GM18520 (cell line): ENCODE measurements around the gene ARHGAP1.

Experiments used
- ATAC-seq: cut with Tn5 transposase; IDR thresholded peaks from one replicate; pipeline ENCODE4 v1.9.1; 2021; ENCODE audit not compliant: unreplicated experiment

The ARHGAP1 gene

DNA sequence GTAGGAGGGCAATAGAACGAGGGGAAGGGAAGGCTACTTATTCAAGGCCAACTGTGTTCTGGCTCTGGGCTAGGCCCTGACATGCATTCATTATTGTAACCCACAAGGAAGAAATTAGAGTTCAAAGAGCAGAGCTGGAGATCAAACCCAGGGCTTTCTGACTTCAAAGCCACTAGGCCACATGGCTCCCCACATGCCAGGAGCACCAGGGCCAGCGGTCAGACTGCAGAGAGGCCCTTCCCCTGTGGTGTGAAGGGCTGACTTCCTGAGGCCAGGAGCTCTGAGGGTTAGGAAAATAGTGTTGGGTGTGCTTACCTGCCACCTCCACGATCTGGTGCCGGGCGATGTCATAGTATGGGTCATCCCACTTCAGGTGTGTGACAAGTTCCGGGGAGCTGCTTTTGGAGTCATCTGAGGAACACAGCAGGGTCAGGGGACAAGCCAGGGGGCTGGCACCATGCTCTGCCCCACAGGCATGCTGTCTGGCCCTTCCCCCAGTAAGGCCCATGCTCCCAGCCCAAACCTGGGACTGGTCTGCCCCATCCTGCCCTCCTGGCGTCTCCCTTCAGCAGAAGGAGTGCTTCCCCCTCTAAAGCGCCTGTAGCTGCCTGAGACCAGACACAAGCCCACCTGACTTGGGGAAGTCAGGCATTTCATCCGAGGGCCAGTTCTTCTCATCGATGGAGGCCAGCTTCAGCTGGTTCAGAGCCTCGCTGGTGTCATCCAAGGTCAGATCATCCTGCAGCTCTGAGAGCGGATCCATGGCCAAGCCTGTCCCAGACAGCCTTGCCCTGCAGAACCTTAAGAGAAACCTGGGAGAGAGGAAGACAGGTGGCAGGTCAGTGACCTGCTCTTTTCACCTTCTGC is 4.8 kb downstream of the ARHGAP1 start:
- ATAC-seq, result no peak

DNA sequence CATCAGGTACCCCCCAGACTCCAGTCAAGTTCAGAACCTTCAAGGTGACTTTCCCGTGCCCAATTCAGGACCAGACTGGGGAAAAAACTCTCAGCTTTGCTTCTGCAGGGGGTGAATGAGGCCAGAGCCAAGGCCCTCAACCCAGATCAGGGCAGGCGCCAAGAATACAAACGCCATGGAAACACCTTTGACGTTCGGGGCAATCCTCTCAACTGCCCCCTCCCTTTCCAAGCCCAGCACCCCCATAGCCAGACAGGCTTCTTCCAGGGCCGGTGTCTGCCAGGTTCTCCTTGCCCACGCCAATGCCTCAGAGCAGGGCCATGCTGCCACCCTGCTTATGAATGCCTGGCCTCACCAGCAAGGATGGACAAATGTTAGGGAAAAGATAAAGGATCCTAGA is 5.8 kb downstream of the ARHGAP1 start:
- ATAC-seq, result no peak

DNA sequence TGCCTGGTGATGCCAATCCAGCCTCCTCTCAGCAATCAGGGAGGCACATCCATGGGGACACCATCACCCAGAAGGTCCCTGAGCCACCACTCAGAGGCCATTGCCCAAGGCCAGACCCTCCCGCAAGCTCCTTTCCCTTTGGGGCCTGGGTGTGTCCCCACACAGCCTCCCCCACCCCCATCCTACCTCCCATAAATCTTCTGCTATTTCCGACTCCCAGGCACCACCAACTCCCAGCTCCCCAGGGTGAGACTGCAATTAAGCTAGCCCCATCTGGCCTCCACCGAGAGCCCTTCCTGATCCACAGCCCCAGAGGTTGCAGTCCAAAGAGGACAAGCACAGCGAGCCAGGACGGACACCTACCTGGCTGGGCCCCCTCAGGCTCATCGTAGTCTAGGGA is 6.3 kb downstream of the ARHGAP1 start:
- ATAC-seq, result no peak

DNA sequence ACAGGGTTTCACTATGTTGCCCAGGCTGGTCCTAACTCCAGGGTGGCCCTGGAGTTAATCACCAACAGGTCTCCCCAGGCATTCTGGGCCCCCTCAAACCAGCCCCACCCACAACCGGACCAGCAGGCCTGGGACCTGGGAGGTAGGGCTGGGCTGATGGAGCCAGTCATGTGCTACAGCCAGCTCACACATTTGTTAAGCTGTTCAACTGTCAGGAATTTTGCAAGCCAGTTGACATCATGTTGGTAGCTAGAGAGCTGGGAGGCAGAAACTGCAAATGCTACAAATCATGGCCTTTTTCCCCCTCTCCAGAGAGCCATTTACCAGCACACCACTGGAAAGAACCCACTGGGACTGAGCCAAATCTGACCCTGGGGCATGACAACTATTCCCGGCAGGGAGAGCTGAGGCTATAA is 6.8 kb downstream of the ARHGAP1 start:
- ATAC-seq, result no peak

DNA sequence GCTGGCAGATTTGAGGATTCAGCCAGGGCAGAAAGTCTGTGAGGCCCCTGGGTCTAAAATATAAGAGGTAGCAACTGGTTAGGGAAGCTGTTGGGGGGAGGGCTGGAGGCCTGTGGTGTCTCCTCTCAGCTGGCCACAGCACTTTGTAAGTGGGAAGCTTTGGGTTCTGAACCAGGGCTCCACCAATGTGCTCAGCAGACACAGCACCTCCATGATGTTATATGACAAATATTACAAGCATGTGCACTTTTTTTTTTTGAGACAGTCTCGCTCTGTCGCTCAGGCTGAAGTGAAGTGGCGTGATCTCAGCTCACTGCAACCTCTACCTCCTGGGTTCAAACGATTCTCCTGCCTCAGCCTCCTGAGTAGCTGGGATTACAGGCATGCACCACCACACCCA is 8.0 kb downstream of the ARHGAP1 start:
- no peak for ATAC-seq

DNA sequence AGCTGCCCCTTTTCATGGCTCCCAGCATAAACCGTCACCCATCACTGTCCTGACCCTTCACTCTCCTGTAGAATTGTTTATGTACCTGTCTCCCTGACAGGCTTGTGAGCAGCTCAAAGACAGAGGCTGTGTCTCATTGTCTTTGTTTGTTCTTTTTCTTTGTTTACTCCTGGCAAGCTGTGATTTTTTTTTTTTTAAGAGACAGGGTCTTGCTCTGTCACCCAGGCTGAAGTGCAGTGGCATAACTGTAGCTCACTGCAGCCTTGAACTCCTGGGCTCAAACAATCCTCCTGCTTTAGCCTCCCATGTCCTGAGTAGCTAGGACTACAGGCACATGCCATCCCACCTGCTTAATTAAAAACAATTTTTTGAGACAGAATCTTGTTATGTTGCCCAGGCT is 9.7 kb downstream of the ARHGAP1 start:
- no peak for ATAC-seq

DNA sequence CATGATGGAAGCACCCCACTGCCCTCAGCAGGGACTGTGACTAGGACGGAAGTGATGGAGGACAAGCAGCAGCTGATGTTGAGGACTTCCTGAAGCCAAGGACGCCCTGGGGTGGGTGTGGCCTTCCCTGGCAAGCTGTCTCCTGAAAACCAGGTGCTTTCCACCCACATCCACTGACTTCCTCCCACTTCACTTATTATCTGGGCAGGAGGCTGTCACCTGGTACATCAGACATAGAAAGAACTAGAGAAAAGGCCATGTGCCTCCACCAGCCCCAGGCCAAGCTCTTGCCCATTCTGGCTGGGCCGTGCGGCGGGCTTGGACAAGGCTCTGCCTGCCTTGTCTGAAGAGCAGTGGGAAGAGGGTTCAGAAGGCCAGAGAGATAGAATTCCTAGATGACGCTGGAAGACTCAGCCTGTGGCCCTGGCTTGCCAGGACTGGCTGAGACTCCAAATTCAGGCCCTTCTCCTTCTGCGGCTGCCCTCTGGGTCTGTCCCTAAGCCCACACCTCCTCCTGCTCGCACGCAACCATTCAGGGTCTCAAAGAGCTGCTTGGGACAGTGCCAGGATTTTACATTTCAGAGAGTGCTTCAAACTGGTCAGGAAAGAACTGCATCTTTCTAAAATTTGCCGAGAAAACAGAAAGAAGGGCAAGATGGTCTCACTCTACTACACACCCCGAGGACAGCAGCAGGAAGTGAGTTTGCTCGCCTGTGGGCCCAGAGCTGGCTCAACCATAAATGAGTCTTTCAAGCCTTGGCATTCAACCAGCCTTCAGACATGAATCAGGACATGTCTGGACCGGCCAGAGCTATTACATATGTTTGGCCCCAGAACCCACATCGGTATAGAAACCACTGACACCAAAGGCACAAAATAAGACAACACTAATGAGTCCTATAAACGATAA is 13.3 kb downstream of the ARHGAP1 start:
- no peak for ATAC-seq

DNA sequence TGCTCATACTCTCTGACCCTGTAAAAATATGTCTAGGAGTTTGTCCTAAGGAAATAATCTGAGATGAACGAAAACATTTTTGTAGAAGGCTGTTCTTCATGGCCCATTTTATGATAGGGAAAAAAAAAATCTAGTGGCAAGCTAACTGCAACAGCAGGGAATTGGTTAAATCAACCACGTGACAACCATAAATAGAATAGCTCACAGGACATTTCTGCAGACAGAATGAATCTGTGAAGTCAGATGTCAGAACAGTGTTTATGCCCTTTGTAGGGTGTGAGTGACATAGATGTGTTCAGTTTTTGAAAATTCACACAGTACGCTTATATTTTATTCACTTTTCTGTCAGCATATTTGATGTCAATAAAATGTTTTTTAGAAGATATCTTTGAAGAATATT is 16.1 kb downstream of the ARHGAP1 start:
- no peak for ATAC-seq

DNA sequence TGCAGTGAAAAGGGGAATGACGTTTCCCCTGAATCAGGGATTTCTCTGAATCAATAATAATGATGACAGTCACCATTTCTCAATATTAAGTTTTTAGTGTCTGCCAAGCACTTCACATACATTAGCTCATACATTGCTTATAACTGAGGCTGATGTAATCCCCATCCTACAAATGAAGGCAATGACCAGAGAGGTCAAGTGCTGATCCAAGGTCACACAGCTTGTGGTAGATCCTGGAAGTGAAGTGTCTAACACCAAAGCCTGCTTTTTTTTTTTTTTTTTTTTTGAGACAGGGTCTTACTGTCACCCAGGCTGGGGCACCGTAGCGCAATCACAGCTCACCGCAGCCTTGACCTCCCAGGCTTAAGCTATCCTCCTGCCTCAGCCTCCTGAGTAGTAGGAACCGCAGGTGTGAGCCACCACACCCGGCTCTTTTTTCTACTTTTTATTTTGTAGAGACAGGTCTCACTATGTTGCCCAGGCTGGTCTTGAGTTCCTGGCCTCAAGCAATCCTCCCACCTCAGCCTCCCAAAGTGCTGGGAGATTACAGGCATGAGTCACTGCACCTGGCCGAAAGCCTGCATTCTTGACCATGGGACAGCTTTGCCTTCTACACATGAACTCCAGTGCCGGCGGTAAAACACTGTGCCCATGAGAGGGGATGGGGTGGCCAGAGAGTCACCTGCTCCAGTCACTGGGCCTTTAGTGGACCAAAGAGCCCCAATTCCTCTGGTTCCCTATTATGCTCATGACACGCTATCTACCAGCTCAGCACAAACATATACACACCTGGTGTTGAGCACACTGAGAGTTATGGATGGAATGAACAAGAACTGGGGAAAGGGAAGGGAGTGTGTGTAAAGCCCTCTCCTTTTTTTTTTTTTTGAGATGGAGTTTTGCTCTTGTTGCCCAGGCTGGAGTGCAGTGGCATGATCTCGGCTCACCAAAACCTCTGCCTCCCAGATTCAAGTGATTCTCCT is 17.4 kb downstream of the ARHGAP1 start:
- no peak for ATAC-seq

DNA sequence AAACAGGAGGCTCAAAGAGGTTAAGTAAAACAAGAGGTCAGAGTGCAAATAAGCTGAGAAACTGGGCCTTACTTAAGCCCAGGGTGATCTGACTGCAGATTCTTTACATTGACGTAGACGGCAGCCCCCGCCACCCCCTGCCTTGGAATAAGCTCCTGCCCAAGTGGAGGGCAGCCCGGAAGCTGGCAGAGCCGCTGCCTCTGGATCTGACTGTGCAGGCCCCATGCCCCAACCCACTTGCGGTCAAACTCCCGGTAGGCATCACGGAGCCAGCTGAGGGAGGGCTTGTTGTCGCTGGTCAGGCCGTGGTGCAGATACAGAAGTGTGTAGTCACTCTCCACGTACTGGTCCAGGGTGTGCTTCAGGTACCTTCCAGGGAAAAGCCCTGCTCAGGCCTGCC is 18.6 kb downstream of the ARHGAP1 start:
- ATAC-seq, result no peak

DNA sequence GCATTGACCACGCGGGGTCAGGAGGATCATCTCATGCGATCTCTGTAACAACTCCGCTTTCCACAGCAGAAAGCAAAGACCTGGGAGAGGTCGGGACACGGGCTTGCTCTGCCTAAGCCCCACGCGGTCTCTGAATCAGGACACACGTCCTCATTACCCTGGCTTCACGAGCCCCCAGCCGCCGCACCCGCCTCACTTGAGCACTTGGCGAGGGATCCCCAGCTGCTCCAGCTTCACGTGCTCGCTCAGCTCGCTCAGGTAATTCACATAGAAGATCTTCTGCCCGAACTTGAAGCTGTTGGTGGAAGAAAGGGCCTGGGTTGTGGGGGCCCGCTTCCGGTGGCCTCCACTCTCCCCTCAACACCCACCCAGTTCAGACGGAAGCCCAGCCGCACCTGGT is 19.6 kb downstream of the ARHGAP1 start:
- no peak for ATAC-seq

DNA sequence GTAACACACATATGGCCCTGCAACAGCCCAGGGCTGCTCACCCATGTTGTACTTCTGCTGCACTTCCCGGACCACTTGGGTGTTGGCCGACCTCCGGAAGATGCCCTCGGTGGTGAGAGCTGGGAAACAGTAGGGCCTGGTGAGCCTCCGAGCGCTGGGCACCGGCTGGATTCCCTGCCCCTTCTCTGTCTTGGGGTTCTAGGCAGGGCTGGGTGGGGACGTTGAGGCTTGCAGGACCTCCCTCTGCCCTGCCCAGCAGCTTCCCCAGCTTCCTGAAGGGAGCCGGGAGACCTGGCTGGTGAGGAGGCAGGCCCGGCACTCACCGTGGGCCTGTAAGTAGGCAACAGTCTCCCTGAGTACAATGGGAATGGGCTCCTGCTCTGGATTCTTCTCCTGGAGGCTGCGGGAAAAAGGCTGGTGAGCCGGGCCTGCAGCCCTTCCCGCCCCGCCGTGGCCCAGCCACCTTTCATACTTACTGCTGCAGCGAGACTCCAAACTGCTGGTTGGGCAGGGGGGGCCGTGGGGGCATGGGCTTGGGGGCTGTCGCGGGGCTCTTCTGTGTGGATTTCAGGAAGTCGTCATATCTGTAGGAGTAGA is 20.2 kb downstream of the ARHGAP1 start:
- no peak for ATAC-seq

DNA sequence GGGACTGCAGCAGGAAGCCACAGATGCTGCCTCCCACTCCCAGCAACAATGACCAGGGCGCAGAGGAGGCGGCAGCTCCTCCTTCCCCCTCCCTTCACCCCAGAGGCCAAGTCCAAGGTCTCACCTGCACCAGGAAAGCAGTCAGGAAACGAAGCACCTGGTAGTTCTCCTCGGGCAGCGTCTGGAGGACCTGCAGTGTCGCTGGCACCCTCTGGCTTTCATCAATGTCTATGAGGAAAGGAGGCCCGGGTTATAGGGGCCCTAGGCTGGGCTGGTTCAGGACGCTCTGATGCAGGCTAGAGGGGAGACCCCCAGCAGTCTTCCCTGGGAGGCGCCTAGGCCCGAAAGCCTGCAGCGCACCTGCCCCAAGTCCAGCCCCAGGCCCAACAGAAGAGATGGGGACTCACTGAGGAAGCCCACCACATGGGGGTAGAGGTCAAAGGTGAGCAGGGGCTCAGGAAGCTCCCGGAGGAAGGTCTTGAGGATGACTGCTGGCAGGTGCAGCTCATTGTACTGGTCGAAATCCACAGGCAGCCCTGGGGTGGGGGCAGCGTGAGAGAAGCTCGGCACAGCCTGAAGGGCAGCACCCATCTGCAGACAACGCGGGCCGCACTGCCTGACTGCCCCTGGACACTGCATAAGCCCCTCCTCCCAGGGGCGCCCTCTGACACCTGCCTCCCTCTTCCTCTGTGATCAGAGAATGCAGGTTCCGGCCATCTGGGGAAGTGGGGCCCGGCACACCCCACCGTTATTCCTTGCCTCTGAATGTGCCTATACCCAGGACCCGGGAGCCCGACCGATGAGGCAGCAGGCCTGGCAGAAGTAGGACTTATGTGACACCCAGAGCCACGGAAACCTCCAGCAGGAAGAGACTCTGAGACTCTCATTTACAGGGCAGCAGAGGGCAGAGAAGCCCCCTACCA is 20.9 kb downstream of the ARHGAP1 start:
- ATAC-seq, result no peak

DNA sequence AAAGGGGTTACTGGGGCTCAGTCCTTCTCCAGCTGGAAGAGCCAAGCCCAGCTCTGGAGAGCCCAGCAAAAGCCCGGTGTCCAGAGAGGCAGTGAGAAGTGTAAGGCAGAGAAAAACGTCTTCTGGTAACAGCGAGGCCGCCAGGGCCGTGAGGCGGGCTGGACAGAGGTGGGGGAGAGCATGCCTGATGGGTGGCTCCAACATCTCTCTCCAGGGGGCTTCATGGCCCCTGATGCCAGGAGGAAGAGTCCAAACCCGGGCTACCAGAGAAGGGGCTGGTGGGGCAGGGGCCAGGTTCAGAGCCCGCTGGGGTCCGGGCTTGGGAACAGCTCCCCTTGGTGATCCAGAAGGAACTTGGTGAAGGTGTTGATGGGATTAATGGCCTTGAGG is 21.7 kb downstream of the ARHGAP1 start:
- no peak for ATAC-seq

DNA sequence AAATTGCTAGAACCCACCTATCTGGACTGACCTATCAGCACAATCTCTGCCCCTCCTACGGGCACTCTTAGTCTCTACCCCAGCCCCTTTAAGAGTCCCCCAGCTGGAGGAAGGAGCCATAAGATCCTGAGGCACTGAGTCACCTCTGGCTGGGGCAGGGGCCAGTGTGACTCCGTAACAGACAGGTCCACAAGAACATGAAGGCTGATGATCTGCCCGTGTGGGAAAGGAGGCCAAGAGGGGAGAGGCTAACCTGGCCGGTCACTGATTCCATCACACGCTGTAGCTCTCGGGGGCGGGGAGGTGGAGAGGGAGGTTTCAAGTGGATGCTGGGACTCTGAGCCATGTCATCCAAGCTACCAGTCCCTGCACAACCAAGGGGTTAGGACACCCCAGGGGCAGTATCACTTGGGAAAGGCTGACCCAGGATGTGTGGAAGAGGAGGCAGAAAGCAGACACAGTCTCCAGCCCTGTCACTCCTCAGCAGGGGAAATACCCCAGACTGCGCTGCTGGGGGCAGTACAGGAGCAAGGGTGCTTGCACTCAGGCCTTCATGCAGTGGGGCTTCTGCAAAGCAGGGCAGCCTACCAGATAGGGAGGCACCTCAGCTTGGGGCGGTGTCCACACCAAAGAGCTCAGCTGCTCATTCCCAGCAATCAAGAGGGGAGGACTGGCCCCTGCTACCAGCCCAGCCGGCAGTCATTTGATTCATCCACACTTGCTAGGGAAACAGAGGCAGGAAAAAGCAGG is 22.3 kb downstream of the ARHGAP1 start:
- no peak for ATAC-seq

DNA sequence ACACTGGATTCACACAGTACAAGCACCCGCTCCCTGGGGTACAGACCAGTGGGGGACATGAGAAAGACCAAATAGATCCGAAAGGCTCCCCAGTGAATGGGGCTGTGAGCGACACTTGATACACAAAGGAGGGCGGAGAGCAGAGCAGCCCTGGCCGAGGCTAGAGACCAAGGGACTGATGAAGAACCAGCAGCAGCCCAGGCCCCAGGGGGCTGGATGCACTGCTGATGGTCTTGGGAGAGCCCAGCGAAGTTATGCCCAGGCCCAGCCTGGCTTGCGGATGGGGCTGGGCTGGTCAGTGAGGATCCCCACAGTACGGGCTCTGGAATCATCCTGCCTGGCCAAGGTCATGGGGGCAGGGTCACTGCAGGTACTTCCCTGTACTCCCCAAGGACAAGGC is 23.2 kb downstream of the ARHGAP1 start:
- no peak for ATAC-seq

DNA sequence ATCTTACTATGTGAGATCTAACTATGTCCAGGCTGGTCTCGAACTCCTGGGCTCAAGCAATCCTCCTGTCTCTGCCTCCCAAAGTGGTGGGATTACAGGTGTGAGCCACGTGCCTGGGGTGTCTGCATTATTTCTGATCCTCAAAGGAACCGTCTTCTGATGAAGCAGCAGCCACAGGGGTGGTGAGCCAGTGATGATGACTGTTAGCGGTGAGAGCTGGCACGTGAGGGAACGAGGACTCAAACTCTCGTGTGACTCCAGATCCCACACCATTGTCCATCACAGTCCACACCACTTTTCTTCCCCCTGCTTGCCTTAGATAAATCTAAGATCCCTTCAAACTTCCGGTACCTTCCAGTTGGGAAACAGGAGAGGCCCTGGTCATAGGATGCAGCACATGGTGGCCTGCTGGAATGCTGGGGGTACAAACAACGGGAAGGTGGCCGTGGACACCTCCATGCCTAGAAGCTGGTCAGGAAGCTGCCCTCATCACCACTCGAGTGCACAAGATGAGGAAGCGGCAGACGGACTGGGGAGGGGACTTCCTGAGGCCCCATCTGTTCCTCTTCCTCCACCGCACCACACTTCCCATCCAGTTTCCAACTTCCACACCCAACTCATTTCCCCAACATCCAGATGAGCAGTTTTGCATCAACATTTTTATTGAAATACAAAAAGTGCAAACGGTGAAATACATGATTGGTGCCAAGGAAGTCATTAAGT is 23.8 kb downstream of the ARHGAP1 start:
- ATAC-seq, result no peak

DNA sequence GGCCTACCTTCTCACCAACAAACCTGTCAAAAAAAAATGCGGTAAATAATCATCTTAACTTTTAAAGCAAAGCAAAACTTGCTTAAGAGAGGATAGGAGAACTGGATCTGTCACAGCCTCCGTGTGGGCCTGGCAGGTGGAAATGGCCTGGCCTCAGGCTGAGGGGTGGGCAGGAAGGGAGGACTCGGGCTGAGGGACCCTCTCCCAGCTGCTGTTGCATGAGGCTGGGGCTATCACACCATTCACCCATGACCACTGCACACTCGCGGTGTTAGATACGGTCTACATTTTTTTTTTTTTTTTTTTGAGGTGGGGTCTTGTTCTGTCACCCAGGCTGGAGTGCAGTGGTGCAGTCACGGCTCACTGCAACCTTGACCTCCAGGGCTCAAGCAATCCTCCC is 24.5 kb downstream of the ARHGAP1 start:
- ATAC-seq, result no peak
